Measurements from ENCODE around the gene GCNT2.
"Not testable (repeated sequence)": the region's sequence is repeated elsewhere in the genome, so short reads cannot be mapped to it uniquely, and the experiment has no call there.

Gene GCNT2

DNA sequence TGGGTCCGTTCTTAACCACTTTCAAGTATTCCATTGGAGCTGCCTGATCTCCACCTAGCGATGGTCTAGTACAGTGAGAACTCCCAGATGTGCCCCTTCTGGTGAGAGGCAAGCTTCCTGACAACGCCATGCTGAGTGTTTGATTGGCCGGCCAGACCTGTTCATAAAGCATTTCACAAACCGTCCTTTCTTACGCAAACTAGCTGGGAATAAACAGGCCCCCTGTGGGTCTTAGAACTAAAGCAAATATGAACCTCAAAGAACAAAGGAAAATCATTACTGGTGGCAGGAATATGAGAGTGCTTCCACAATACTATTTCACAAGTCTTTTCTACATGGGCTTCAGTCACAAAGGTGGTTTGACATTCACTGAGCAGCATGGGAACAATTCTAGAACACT is 15.6 kb upstream of the GCNT2 start:
- H3K9me3 Mint-ChIP-seq: no peaks in the 10 kb centered on the region
- H3K27ac Mint-ChIP-seq: no peak overlapping the region
- peaks cover 3% of the 10 kb centered on the region for H3K4me1 Mint-ChIP-seq (ENCODE audit: low read depth)
- H3K36me3 Mint-ChIP-seq (ENCODE audit: low read depth): no peaks in the 10 kb centered on the region
- no peak overlapping the region for H3K4me3 Mint-ChIP-seq
- peaks cover 24% of the 10 kb centered on the region for H3K27me3 Mint-ChIP-seq

DNA sequence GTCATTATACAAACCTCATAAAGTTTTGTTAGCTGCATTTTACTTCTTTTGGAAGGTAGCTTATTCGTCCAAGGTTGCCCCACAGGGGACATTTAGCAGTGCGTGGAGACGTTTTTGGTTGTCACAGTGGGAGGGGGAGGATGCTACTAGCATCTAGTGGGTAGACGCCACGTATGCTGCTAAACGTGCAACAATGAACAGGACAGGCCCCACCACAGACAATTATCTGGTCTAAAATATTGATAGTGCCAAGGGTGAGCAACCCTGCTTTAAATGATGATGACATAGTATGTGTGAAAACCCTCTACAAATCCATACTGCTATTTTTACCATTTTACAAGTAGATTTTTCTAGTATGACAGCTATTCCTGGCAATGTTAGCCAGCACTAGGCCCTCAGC is 13.9 kb upstream of the GCNT2 start:
- no peaks in the 10 kb centered on the region for H3K9me3 Mint-ChIP-seq
- H3K27me3 Mint-ChIP-seq: peaks cover 15% of the 10 kb centered on the region
- H3K4me3 Mint-ChIP-seq: no peak overlapping the region
- H3K27ac Mint-ChIP-seq: no peak overlapping the region
- no peaks in the 10 kb centered on the region for H3K36me3 Mint-ChIP-seq (ENCODE audit: low read depth)
- peaks cover 7% of the 10 kb centered on the region for H3K4me1 Mint-ChIP-seq (ENCODE audit: low read depth)

DNA sequence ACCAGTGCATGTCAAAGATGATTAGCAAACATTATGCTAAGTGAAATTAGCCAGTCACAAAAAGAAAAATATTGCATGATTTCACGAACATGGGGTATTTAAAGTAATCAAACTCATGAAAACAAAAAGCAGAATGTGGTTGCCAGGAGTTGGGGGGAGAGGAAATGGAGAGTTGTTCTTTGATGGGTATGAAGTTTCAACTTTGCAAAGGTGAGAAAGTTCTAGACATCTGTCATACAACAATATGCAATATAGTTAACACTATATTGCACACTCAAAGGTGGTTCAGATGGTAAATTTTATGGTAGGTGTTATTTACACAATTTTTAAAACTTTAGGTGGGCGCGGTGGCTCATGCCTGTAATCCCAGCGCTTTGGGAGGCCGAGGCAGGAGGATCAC is 13.4 kb upstream of the GCNT2 start:
- peaks cover 7% of the 10 kb centered on the region for H3K4me1 Mint-ChIP-seq (ENCODE audit: low read depth)
- peaks cover 11% of the 10 kb centered on the region for H3K27me3 Mint-ChIP-seq
- no peak overlapping the region for H3K4me3 Mint-ChIP-seq
- H3K36me3 Mint-ChIP-seq (ENCODE audit: low read depth): no peaks in the 10 kb centered on the region
- H3K27ac Mint-ChIP-seq: no peak overlapping the region
- H3K9me3 Mint-ChIP-seq: no peaks in the 10 kb centered on the region

DNA sequence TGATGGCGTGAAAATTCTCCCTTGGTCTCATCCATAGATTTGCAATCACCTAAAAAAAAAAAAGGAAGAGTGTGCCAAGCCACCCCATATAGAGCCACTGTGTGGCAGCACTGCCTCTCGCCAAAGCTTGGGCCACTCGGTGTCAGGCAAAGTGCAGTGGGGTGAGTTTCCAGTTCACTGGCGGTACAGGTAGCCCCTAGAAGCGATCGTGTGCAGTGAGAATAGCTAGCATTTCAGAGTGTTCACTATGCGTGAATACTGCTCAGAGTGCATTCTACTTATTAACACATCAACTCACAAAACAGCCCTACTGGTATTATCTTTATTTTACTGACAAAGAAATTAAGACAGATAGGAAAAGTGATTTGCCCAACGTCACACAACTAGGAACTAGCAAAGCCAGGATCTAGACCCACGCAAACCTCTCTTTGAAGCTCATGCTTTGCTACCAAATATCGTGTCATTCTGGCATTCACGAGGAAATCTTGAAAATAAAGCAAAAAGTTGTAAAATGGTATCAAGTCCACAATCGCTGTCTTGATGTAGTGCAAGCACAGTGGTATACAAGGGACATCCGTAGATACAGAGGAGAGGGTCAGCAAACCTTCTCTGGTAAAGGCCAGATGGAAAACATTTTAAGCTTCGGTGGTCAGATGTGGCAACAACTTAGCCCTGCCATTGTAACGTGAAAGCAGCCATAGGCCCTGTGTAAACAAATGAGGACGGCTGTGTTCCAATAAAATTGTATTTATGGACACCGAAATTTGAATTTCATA is 10.4 kb upstream of the GCNT2 start:
- Mint-ChIP-seq H3K27me3 (peaks cover 5% of the 10 kb centered on the region), H3K36me3 (ENCODE audit: low read depth) (no peaks in the 10 kb centered on the region), H3K4me3 (no peak overlapping the region), H3K4me1 (ENCODE audit: low read depth) (peaks cover 7% of the 10 kb centered on the region), H3K27ac (no peak overlapping the region), H3K9me3 (no peaks in the 10 kb centered on the region)

DNA sequence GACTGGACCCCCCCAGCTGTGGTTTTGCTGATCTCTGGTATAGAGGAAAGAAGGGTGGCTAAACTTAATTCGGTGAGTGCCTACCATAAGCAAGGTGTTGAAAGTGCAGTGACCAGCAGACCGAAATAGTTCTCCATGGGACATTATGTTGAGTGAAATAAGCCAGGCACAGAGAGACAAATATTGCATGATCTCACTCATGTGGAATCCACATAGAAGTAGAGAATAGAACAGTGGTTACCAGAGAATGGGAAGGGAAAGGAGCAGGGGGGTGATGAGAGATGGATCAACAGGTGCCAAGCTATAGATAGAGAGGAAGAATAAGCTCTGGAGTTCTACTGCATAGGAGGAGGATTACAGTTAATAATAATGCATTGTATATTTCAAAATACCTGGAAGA is 9.7 kb upstream of the GCNT2 start:
- Mint-ChIP-seq H3K9me3 (no peaks in the 10 kb centered on the region), H3K4me3 (no peak overlapping the region), H3K27me3 (peaks cover 5% of the 10 kb centered on the region)

DNA sequence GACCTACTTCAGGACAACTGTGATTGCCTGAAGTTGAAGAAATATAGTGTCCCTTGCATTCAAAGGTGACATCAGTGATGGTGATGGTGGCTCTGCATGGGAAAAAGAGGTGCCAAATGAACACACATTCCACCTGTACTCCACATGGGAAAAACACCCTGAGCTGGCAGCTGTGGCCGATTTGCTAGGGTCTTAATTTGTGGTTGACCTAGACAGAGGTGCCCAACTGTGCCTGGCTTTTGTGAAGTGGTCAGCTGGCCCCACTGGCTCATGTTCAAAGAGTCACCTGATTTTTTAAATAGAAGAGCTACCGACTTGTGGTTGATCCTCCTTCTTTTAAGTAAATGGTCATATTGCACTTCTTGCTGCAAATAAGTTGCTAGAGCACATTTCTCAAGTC is 7.6 kb upstream of the GCNT2 start:
- Mint-ChIP-seq H3K27ac (no peak overlapping the region), H3K9me3 (no peaks in the 10 kb centered on the region), H3K27me3 (peaks cover 5% of the 10 kb centered on the region), H3K4me3 (no peak overlapping the region), H3K4me1 (ENCODE audit: low read depth) (peaks cover 7% of the 10 kb centered on the region), H3K36me3 (ENCODE audit: low read depth) (no peaks in the 10 kb centered on the region)

More for the DNA sequence above, 9.7 kb upstream of the GCNT2 start:
- Mint-ChIP-seq H3K36me3 (ENCODE audit: low read depth) (no peaks in the 10 kb centered on the region), H3K4me1 (ENCODE audit: low read depth) (peaks cover 7% of the 10 kb centered on the region), H3K27ac (no peak overlapping the region)

DNA sequence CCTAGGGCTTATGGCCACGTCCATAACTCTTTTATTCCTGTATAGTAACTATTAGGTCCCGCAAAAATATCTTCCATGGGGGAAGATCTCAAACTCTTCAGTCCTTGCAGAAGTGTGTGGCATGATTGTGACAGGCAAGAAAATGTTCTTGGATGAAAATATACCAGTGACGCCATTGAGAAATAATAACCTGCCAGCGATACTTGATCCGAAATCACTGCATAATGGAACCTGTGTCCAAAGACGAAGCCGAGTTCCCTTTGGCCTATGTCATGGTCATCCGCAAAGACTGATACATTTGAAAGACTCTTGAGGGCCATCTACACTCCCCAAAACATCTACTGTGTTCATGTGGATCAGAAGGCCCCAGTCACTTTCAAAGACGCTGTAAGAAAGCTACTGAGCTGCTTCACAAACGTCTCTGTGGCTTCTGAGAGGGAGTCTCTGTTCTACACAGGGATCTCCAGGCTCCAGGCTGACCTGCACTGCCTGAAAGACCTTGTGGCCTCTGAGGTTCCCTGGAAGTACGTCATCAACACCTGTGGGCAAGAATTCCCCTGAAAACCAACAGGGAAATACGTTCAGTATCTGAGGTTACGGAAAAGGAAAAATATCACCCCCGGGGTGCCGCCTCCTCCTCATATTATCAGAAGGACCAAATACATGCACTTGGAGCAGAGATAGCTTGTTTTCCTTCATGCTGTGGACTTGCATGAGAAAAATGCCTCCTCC is 6.9 kb upstream of the GCNT2 start:
- Mint-ChIP-seq H3K4me3 (no peak overlapping the region), H3K36me3 (ENCODE audit: low read depth) (no peaks in the 10 kb centered on the region), H3K4me1 (ENCODE audit: low read depth) (peaks cover 7% of the 10 kb centered on the region), H3K27me3 (peaks cover 10% of the 10 kb centered on the region), H3K27ac (no peak overlapping the region), H3K9me3 (no peaks in the 10 kb centered on the region)

DNA sequence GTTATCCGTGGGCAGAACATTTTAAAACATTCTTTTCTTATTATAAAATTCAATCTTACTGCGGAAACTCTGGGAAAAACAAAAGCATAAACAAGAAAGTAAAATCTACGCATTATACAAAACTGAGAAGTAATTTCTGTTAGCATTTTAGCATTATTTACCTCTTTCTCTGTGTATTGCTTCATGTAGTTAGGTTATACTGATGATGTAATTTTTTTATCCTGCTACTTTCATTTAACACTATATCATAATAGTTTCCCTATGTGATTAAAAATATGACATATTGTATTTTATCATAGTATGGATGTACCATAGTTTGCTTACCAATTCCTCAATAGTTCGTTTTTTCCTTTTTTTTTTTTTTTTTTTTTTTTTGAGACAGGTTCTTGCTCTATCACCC is 4.2 kb upstream of the GCNT2 start:
- Mint-ChIP-seq H3K27ac (no peak overlapping the region), H3K9me3 (no peaks in the 10 kb centered on the region), H3K4me3 (no peak overlapping the region), H3K4me1 (ENCODE audit: low read depth) (peaks cover 6% of the 10 kb centered on the region), H3K36me3 (ENCODE audit: low read depth) (no peaks in the 10 kb centered on the region), H3K27me3 (peaks cover 4% of the 10 kb centered on the region)

DNA sequence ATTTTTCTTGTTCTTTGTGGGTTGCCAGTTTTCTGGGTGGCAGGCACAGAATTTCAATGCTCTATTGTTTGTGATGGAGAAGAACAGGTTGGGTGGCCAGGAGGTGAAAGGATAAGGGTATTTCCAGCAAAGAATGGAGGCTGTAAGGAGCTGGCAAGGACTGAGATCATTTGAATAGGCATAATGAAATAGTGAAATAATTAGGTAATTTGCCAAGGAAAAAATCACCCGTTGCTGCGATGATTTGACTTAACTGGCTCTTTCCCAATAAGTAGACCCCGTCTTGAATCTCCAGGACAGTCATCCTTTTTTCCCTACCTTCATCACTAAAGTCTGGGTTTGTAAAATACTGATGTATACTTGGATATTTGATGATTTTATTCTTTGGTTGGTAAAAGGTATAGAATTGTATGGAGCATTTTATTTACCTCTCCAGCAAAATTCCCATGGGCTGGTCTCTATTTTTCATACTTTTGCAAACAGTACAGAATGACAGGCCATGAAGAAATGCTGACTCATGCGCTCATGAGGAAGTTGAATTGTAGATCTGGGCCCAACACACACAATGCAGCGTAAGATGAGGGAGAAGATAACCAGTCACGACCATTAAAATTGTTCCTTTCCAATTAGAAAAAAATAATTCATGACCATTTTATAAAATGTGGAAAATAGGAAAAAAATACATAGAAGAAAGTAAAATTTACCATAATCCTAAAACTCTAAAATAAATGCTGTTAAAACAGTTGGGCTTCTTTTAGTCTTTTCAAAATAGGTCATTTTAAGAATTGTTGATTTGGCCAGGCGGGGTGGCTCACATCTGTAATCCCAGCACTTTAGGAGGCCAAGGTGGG is 2.4 kb upstream of the GCNT2 start:
- Mint-ChIP-seq H3K4me3 (no peak overlapping the region), H3K27ac (no peak overlapping the region), H3K4me1 (ENCODE audit: low read depth) (peaks cover 6% of the 10 kb centered on the region), H3K36me3 (ENCODE audit: low read depth) (no peaks in the 10 kb centered on the region), H3K9me3 (no peaks in the 10 kb centered on the region), H3K27me3 (peaks cover 4% of the 10 kb centered on the region)

DNA sequence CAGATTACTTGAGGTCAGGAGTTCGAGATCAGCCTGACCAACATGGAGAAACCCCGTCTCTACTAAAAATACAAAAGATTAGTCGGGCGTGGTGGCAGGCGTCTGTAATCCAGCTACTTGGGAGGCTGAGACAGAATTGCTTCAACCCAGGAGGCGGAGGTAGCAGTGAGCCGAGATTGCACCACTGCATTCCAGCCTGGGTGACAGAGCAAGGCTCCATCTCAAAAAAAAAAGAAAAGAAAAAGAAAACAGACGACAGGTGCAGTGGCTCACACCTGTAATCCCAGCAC is 1.8 kb upstream of the GCNT2 start:
- H3K9me3 Mint-ChIP-seq; H3K27ac Mint-ChIP-seq; H3K27me3 Mint-ChIP-seq; H3K36me3 Mint-ChIP-seq (ENCODE audit: low read depth); H3K4me3 Mint-ChIP-seq; H3K4me1 Mint-ChIP-seq (ENCODE audit: low read depth): not testable (repeated sequence)

DNA sequence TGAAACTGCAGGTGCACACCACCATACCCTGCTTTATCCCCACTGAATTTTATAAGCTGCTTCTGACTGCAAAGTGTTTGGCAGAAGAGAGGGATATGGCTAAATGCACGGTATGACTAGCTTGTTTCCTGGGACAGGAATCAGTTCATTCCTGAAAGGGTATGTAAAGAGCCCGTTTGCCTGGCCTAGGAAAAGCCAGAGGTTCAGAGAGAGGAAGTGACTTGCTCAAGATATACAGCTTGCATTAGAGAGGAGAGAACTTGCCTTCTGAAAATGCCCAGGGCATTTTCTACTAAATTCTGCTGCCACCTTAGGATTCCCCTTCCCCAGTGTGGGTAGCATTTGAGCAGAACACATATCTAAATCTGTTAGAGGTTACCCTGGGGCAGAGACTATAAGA is 683 bp upstream of the GCNT2 start:
- no peak overlapping the region for H3K4me3 Mint-ChIP-seq
- peaks cover 19% of the 10 kb centered on the region for H3K4me1 Mint-ChIP-seq (ENCODE audit: low read depth)
- H3K27me3 Mint-ChIP-seq: peaks cover 12% of the 10 kb centered on the region
- H3K9me3 Mint-ChIP-seq: no peaks in the 10 kb centered on the region
- H3K27ac Mint-ChIP-seq: no peak overlapping the region
- no peaks in the 10 kb centered on the region for H3K36me3 Mint-ChIP-seq (ENCODE audit: low read depth)

DNA sequence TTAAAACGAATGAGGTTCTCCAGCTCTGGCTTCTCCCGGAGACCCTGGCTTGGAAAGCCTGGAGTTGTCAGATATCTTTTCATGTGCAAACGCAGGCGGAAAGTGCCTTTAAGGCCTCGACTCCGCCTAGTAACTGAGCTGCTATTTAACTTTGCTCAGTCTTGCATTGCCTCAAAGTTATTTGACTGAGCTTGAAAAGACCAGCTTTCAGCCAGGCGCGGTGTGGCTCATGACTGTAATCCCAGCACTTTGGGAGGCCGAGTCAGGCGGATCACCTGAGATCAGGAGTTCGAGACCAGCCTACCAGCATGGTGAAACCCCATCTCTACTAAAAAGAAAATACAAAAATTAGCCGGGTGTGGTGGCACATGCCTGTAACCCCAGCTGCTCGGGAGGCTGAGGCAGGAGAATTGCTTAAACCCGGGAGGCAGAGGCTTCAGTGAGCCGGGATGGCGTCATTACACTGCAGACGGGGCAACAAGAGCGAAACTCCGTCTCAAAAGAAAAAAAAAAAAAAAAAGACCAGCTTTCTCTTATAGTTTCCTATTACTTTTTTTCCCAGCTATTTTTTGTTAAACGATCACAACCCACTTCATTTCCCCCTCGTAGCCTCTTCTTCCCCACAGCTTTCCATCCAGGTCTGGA is 1.9 kb downstream of the GCNT2 start:
- no peaks in the 10 kb centered on the region for H3K9me3 Mint-ChIP-seq
- peaks cover 32% of the 10 kb centered on the region for H3K4me1 Mint-ChIP-seq (ENCODE audit: low read depth)
- no peak overlapping the region for H3K4me3 Mint-ChIP-seq
- no peak overlapping the region for H3K27ac Mint-ChIP-seq
- peaks cover 12% of the 10 kb centered on the region for H3K27me3 Mint-ChIP-seq
- no peaks in the 10 kb centered on the region for H3K36me3 Mint-ChIP-seq (ENCODE audit: low read depth)

DNA sequence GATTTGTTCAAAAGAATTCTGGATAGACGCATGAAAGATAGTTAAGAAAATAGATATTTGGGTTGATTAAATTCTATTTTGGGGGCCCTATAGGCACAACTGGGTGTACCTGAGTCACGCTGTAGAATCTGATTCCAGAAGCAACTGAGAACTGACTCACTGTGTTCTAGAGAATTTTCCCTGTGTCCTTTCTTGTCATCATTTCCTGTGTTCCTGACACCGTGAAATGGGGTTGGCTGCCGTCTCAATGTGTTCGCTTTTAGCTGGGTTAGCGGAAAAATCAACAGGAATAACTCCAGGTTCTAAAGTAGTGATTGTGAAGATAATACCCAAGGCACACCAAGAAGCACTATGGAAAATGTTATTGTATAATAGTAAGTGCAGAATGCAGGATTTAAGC is 5.0 kb downstream of the GCNT2 start:
- Mint-ChIP-seq H3K4me1 (ENCODE audit: low read depth) (peaks cover 59% of the 10 kb centered on the region), H3K9me3 (no peaks in the 10 kb centered on the region), H3K36me3 (ENCODE audit: low read depth) (no peaks in the 10 kb centered on the region), H3K27me3 (peaks cover 8% of the 10 kb centered on the region), H3K4me3 (no peak overlapping the region), H3K27ac (peak overlapping the region; percentile 51)

DNA sequence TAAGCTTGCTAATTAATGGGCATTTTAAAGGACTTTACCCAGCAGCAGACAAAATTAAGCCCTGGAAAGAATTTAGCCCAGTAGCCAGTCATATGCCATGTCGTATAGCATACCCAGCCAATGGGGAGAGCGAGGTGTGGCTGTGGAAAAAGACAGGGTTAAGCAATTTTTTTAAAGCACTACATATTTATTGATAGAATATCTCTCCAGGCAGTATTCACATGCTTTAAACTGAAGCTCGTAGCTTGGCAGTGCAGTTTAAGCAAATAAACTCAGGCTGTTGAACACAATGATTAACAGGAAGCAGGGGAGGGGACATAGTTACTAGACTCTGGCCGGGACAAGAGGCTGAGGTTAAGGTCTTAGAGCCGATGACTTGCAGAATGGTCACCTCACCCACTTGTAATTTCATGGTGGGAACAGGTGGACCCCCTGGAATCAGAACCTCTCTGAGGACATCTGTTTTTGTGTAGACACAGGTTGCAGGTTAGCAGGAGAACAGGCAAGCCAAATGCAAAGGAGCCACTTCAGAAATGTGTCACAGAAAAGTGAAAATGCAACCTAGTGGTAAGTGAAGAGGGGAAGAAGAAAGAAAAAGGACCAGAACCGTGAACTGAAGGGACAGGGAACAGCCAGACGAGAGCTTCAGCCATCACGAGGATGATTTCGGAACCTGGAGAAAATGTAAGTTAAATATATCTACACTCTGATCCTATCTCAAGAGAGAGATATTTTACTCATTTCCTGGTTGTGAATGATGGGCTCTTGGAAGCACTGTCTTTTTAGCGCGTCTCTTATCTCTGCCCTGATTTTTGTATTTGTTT is 7.2 kb downstream of the GCNT2 start:
- peak overlapping the region; percentile 88 for H3K27ac Mint-ChIP-seq

More for the DNA sequence above, 7.2 kb downstream of the GCNT2 start:
- peaks cover 74% of the 10 kb centered on the region for H3K4me1 Mint-ChIP-seq (ENCODE audit: low read depth)
- H3K27me3 Mint-ChIP-seq: peaks cover 8% of the 10 kb centered on the region
- no peaks in the 10 kb centered on the region for H3K36me3 Mint-ChIP-seq (ENCODE audit: low read depth)
- H3K4me3 Mint-ChIP-seq: peak overlapping the region; percentile 93
- no peaks in the 10 kb centered on the region for H3K9me3 Mint-ChIP-seq

Measured in stimulated activated naive CD8-positive, alpha-beta T cell treated with anti-CD3 and anti-CD28 coated beads, Interleukin-15, Interleukin-2, amounts not matched to agents 100 ng/mL and 50 ng/mL, for 24 hours (primary cell).